ENCODE measurements around the gene DPYSL5.

DPYSL5 gene

GRCh38 chr2:26910176-26910575 is 62.2 kb downstream of the DPYSL5 start:
- Mint-ChIP-seq H3K9me3 (peaks cover 4% of the 10 kb centered on the region), H3K36me3 (ENCODE audit: low read depth) (peaks cover 18% of the 10 kb centered on the region), H3K4me1 (peaks cover 32% of the 10 kb centered on the region), H3K27me3 (ENCODE audit: low read depth) (peaks cover 6% of the 10 kb centered on the region), H3K4me3 (no peak overlapping the region), H3K27ac (no peak overlapping the region)
- TF ChIP-seq CTCF (IDR thresholded peaks at IDR 0.05; ENCODE audit: unreplicated experiment in 3 of 3), result no peak

- no peak for TF ChIP-seq CTCF (IDR thresholded peaks at IDR 0.05; ENCODE audit: unreplicated experiment in 3 of 3)
- H3K4me3 Mint-ChIP-seq, result peak overlapping the region in 1 of 3 experiments; percentile 5
- peaks cover 4% of the 10 kb centered on the region for H3K9me3 Mint-ChIP-seq
- peaks cover 18% of the 10 kb centered on the region for H3K36me3 Mint-ChIP-seq (ENCODE audit: low read depth)
- peak overlapping the region; percentile 11 to 64 (median 29) for H3K27ac Mint-ChIP-seq
- peaks cover 6% of the 10 kb centered on the region for H3K27me3 Mint-ChIP-seq (ENCODE audit: low read depth)
- H3K4me1 Mint-ChIP-seq, result peaks cover 32% of the 10 kb centered on the region
These were observed 64.3 kb downstream of the DPYSL5 start for GRCh38 chr2:26911911-26912861.

- H3K27ac Mint-ChIP-seq, result peak overlapping the region; percentile 29 to 64 (median 45)
- H3K9me3 Mint-ChIP-seq, result peaks cover 4% of the 10 kb centered on the region
- TF ChIP-seq CTCF (IDR thresholded peaks at IDR 0.05; ENCODE audit: unreplicated experiment in 3 of 3), result no peak
- peaks cover 6% of the 10 kb centered on the region for H3K27me3 Mint-ChIP-seq (ENCODE audit: low read depth)
- peaks cover 14% of the 10 kb centered on the region for H3K36me3 Mint-ChIP-seq (ENCODE audit: low read depth)
- H3K4me1 Mint-ChIP-seq, result peaks cover 19% of the 10 kb centered on the region
- H3K4me3 Mint-ChIP-seq, result no peak overlapping the region
These were observed 65.7 kb downstream of the DPYSL5 start for GRCh38 chr2:26913606-26913998.

- Mint-ChIP-seq H3K4me3 (no peak overlapping the region), H3K36me3 (ENCODE audit: low read depth) (peaks cover 12% of the 10 kb centered on the region), H3K27me3 (ENCODE audit: low read depth) (peaks cover 6% of the 10 kb centered on the region), H3K27ac (peak overlapping the region in 2 of 3 experiments; percentile 29 to 45), H3K9me3 (peaks cover 4% of the 10 kb centered on the region), H3K4me1 (peaks cover 18% of the 10 kb centered on the region)
- TF ChIP-seq CTCF (IDR thresholded peaks at IDR 0.05; ENCODE audit: unreplicated experiment in 3 of 3), result no peak
These were observed 66.2 kb downstream of the DPYSL5 start for GRCh38 chr2:26913999-26914658.

GRCh38 chr2:26914659-26915310 is 66.9 kb downstream of the DPYSL5 start:
- Mint-ChIP-seq H3K4me3 (no peak overlapping the region), H3K27ac (no peak overlapping the region), H3K9me3 (peaks cover 1% of the 10 kb centered on the region), H3K4me1 (peaks cover 18% of the 10 kb centered on the region), H3K27me3 (ENCODE audit: low read depth) (peaks cover 3% of the 10 kb centered on the region), H3K36me3 (ENCODE audit: low read depth) (peaks cover 8% of the 10 kb centered on the region)
- no peak for TF ChIP-seq CTCF (IDR thresholded peaks at IDR 0.05; ENCODE audit: unreplicated experiment in 3 of 3)
